Mucosa of descending colon (tissue), 3 donors: ENCODE measurements around the gene MADCAM1. TPM values are rescaled to one million over a fixed set of nuclear protein-coding genes. Genes with fewer than 3 reads are reported as not detected.

Experiments used
- ATAC-seq: fragments of 200-7000 bp; cut with Tn5 transposase; one replicate; pipeline ENCODE4 v1.9.1; 2020; ENCODE audit warnings: mild to moderate bottlenecking, moderate library complexity
- DNase-seq, 3 donors: peaks; one replicate each; pipeline ENCODE4 v3.0.0-alpha.2; 2020
- H3K36me3 ChIP-seq: fragments of 200-600 bp; one replicate; pipeline ENCODE4 v1.8.0; 2021; ENCODE audit warnings: low read depth, mild to moderate bottlenecking
- H3K4me1 ChIP-seq: fragments of 200-600 bp; one replicate; pipeline ENCODE4 v1.8.0; 2021; ENCODE audit warnings: low read depth, mild to moderate bottlenecking
- H3K4me3 ChIP-seq: fragments of 200-600 bp; one replicate; pipeline ENCODE4 v1.8.0; 2021; ENCODE audit warnings: mild to moderate bottlenecking
- H3K9me3 ChIP-seq: fragments of 200-600 bp; one replicate; pipeline ENCODE4 v1.8.0; 2021; ENCODE audit warnings: mild to moderate bottlenecking
- CTCF ChIP-seq: fragments of 200-600 bp; IDR thresholded peaks from one replicate; pipeline ENCODE4 v1.8.0; 2022; ENCODE audit warnings: antibody characterized with exemption, mild to moderate bottlenecking
- intact Hi-C, 2 donors: fragments of 100-400 bp; cut with DNase I in 1 of 2; cut with micrococcal nuclease in 1 of 2; formaldehyde crosslinking; loops; one replicate each; pipeline versions ENCODE4 v1.11.0 to v1.11.1; 2022; cut with DNase I, micrococcal nuclease
- total RNA-seq, 3 donors: library from RNA; stranded (reverse); fragmentation: NEBNext Ultra II Directional in 2 of 3; extraction: Animal tissue kit (Norgen Biotek cat#: 25700) in 2 of 3; gene quantifications; one replicate each; pipeline versions ENCODE4 v1.2.1 to v1.2.4, GENCODE V29; 2021 to 2023
- donor health status: DM: no; HTN: no; CAD: no; lungs with moderate emphysema.
- donor health status: DM: no; HTN: no; CAD: no.
- donor health status: DM: no; HTN: yes; CAD: no.

The MADCAM1 gene
- total RNA-seq, 3 donors from 2014 or later = 2.3 to 4.3 (median 4.1) TPM

GRCh38 chr19:512547-513365 is 16.5 kb downstream of the MADCAM1 start:
- intact Hi-C loops = no loop called here
- Histone ChIP-seq H3K4me1 (peaks cover 29% of the 10 kb centered on the region), H3K9me3 (no peaks in the 10 kb centered on the region), H3K36me3 (no peaks in the 10 kb centered on the region), H3K4me3 (no peak overlapping the region)
- DNase-seq = peak; percentile 13 to 67 (median 40)
- ATAC-seq = no peak
- TF ChIP-seq CTCF = no peak

GRCh38 chr19:513368-514165 is 17.3 kb downstream of the MADCAM1 start:
- Histone ChIP-seq H3K4me1 (peaks cover 21% of the 10 kb centered on the region), H3K9me3 (no peaks in the 10 kb centered on the region), H3K4me3 (no peak overlapping the region), H3K36me3 (no peaks in the 10 kb centered on the region)
- TF ChIP-seq CTCF = no peak
- peak in 1 of 3 donors; percentile 4 for DNase-seq
- intact Hi-C loops = no loop called here
- ATAC-seq = no peak

DNA sequence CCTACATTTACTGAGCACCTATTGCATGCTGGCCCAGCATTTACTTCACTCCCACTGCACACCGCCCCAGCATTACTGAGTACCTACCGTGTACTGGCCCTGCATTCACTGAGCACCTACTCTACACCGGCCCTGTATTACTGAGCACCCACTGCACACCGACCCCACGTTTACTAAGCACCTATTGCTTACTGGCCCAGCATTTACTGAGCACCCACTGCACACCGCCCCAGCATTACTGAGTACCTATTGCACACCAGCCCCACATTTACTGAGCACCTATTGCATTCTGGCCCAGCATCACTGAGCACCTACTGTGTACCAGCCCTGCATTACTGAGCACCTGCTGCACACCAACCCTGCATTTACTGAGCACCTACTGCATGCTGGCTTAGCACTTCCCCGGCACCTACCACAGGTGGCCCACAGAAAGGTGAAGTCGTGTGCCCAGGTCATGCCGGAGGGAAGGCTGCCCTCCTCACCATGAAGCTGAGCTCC is 17.9 kb downstream of the MADCAM1 start:
- no peak for TF ChIP-seq CTCF

GRCh38 chr19:517721-518597 is 21.7 kb downstream of the MADCAM1 start:
- ATAC-seq = peak; percentile 23
- intact Hi-C loops = no loop called here
- DNase-seq = no peak
- Histone ChIP-seq H3K36me3 (no peaks in the 10 kb centered on the region), H3K4me1 (no peaks in the 10 kb centered on the region), H3K9me3 (no peaks in the 10 kb centered on the region), H3K4me3 (no peak overlapping the region)
- TF ChIP-seq CTCF = no peak

More for the DNA sequence above, 17.9 kb downstream of the MADCAM1 start:
- Histone ChIP-seq H3K4me3 (no peak overlapping the region), H3K4me1 (peaks cover 16% of the 10 kb centered on the region), H3K36me3 (no peaks in the 10 kb centered on the region), H3K9me3 (no peaks in the 10 kb centered on the region)
- ATAC-seq = no peak
- DNase-seq = peak in 1 of 3 donors; percentile 5
- intact Hi-C loops = no loop called here

- peak; percentile 85 for ATAC-seq
- TF ChIP-seq CTCF = no peak
- H3K36me3 ChIP-seq = no peaks in the 10 kb centered on the region
- no peaks in the 10 kb centered on the region for H3K4me1 ChIP-seq
- no peaks in the 10 kb centered on the region for H3K9me3 ChIP-seq
- peak in 2 of 3 donors; percentile 59 to 67 for DNase-seq
- no peak overlapping the region for H3K4me3 ChIP-seq
- intact Hi-C loops = no loop called here
Measured at GRCh38 chr19:518598-519231, 22.4 kb downstream of the MADCAM1 start.
